Activated T-helper 1 cell treated with Interleukin-2 at 50 U/mL for 16 hours (primary cell): ENCODE results near the gene CTNND2.
"Not testable (repeated sequence)": the region's sequence is repeated elsewhere in the genome, so short reads cannot be mapped to it uniquely, and the experiment has no call there.

Source experiments
- DNase-seq: peaks from one replicate; pipeline ENCODE4 v3.0.0-alpha.2; 2020; ENCODE audit warnings: low read depth

Gene CTNND2

DNA sequence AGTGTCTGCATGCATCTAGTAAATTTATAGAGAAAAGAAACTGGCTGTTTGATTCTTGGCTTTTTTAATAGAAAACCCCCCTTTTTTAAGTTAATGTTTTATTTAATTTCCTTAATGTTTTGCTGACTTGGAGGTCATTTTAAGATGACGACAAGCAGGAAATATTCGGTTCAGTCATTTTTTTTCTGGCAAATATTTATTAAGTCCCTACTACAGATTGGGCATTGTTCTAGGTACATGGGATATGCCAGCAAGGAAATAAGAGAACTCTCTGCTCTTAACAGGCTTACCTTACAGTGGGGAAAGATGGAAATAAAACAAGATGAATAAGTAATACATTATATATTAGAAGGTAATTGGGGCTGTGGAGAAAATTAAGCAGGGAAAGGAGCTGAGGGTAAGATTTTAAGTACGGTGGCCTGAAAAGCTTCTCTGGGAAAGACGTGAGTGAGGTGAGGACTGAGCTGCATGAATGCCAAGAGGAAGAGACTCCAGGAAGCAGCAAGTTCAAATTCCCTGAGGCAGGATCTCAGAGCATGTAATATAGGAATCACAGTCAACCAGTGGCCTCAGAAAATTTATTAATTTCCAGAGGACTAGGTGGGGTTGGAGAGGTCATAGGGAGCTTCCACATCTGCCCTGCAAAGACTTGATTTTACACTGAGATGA lies 827.2 kb downstream of the CTNND2 start:
- no peak for DNase-seq

GRCh38 chr5:11075035-11075805 lies 829.0 kb downstream of the CTNND2 start:
- no peak for DNase-seq

DNA sequence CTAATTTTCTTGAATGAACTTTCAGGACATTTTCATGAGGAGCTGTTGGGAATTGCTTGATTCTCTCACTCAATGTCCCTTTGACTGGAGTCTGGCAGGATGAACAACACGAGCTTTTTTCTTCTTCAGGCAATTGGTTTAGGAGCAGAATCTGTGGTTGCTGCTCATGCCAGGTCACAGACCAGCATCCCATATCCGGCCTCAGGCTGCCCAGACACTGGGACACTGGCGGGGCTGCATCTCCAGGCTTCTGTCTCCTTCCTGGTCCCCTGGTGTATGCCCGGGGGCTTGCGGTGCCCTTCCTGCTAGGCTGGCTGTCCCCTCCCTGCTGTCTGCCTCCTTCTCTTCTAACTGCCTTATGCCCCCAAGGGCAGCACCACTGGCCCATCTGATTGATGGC lies 831.7 kb downstream of the CTNND2 start:
- DNase-seq = no peak

- no peak for DNase-seq
Observed at GRCh38 chr5:11072076-11072475, 832.2 kb downstream of the CTNND2 start.

- no peak for DNase-seq
Observed at GRCh38 chr5:11069041-11069440, 835.2 kb downstream of the CTNND2 start.

DNA sequence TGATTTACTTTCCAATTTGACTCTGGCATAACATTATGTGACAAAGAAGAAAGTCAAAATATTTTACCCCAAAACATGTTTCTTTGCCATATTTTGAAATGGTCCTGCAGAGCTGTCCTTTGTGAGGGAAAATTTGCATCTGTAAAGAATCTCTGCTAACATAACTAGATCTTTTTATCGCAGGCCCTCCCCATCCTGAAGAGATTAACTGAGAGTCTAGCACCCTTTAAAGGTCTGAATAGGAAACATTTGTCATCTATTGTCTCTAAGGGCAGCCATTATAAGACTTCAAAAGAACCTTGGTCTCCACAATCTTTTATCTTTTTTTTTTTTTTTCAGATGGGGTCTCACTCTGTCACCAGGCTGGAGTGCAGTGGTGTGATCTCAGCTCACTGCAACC lies 838.5 kb downstream of the CTNND2 start:
- DNase-seq = not testable (repeated sequence)

GRCh38 chr5:11064763-11065450 lies 839.3 kb downstream of the CTNND2 start:
- DNase-seq = no peak

GRCh38 chr5:11062397-11062796 lies 841.8 kb downstream of the CTNND2 start:
- no peak for DNase-seq

GRCh38 chr5:11056560-11056959 lies 847.7 kb downstream of the CTNND2 start:
- no peak for DNase-seq

- no peak for DNase-seq
Observed at GRCh38 chr5:11054014-11054413, 850.2 kb downstream of the CTNND2 start.

DNA sequence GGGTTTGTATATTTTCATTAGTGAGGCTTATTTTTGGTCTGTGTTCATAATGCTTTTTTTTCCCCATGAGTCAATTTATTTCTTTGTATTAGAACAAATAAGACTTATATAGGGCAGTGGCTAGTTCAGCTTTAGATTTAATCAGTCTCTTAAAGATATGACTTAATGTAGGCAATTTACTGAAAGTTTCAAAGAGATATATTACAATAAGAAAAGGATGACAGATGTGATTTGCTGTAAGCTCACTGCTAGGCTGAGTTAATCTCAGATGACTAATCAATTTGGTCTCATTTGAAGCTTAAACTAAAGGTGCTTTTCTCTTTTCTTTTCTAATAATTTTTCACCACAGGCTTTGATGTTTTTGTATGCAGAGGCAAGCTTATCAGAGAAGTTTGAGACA lies 851.4 kb downstream of the CTNND2 start:
- DNase-seq = no peak

GRCh38 chr5:11050596-11051304 lies 853.5 kb downstream of the CTNND2 start:
- DNase-seq = no peak

DNA sequence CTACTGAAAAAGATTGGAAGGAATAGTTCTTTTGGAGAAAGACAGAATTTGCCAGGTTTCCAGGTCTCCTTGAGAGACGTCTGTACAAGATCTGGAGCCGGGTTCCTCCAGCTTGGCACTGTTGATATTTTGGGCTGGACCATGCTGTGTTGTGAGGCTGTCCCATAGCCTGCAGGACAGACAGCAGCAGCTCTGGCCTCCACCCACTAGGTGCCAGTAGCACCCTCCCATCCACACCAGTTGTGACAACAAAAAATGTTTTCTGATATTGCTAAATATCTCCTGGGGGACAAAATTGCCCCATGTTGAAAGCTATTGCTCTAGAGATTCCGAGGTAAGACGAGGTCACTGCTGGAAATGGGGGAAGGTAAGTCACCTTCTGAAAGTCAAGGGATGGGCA lies 855.5 kb downstream of the CTNND2 start:
- DNase-seq = no peak

- DNase-seq = no peak
Observed at GRCh38 chr5:11047625-11048024, 856.6 kb downstream of the CTNND2 start.

DNA sequence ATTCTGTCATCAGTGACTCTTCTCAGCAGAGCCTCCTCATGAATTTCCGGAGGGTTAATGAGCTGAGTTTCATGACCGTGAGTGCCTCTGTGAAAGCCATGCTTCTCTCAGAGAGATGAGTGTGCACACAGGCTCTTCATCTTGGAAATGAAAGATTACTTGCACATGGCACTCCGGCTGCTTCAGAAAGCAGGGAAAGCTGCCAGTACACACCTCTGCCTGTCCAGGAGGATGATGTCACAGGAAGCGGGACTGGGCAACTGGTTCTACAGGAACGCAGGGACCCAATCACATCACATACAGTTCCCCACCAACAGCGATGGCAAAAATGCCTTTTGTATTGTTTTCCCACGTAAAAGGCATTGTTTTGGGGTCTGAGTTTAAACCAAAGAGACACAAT lies 857.2 kb downstream of the CTNND2 start:
- DNase-seq = no peak

- DNase-seq = no peak
Observed at GRCh38 chr5:11046160-11046559, 858.1 kb downstream of the CTNND2 start.

DNA sequence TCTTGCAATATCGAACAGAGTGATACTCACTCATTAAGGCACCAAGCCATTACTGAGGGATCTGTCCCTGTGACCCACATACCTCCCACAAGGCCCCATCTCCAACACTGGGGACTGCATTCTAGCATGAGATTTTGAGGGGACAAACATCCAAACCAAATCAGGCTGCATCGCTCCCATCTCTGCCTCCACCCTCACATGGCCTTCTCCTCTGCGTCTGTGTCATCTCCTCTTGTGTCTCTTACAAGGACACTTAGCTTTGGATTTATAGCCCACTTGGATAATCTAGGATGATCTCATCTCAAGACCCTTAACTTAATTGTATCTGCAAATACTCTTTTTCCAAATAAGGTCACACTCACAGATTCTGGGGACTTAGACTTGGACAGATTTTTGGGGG lies 858.8 kb downstream of the CTNND2 start:
- DNase-seq = no peak

DNA sequence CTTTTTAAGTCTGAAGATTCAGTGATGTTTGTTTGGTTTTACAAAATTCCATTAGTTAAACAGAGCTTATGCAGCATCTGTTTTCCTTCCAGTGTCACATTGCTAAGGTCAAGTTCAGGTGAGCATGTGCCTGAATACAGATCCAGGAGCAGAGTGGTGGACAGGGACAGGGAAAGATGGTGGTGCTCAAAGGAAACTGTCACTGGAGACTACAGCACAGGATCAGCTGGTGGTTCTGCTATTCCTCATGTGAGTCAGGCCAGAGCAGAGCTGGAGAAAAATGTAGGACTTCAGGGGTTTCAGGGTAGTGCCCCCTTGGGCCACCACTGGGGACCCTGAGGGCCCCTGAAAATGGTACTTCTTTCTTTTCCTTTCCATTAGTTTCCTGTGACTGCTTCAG lies 859.7 kb downstream of the CTNND2 start:
- no peak for DNase-seq

GRCh38 chr5:11043881-11044280 lies 860.4 kb downstream of the CTNND2 start:
- DNase-seq = no peak

DNA sequence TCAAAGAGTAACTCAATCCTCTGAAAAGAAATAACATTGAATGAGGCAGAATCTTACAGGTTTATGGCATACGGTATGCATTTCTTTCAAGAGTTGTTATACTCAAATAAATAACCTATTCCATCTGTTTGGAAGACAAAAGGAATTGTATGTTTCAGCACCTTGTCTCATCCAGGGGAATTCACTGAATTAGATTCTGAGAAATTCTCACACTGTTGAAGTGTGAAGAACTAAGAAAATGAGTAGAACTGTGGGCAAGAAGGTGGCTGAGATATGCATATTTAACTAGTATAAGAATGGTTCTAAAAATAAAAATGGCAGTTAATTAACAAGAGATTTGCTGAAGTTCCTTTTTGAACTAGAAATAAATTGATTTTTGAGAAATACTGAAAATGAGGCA lies 863.9 kb downstream of the CTNND2 start:
- DNase-seq = no peak

GRCh38 chr5:11038772-11039171 lies 865.5 kb downstream of the CTNND2 start:
- no peak for DNase-seq

DNA sequence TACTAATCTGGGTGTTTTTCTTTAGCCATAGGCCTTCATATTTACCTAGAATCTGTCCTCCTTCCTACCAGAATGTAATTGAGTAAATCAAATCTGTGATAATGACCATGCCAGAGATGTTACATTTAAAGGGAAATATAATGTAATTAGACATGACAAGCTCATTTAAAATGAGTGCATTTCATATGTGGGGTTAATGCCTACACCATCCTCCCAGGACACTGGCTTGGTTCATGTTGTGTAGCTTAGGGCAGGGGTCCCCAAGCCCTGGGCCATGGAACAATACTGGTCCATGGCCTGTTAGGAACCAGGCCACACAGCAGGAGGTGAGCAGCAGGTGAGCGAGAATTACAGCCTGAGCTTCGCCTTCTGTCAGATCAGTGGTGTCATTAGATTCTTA lies 866.3 kb downstream of the CTNND2 start:
- no peak for DNase-seq

DNA sequence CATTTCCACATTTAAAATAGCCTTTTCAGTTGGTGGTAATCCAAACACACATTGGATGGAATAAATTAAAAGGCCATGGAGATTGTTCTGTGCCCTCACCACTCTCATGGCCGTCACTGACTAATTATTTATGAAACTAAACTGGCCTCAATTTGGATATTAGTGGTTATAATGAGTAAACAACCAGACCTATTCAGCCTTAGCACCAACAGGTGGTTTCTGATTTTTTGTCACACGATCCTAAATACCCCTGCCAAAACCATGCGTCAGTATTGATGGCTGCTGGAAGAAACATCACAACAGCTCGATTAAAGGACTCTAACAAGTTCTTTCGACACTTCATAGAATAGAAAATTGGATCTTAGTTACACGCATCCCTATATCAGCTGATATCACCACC lies 867.2 kb downstream of the CTNND2 start:
- no peak for DNase-seq
